Right renal pelvis (tissue), 4 donors: Measurements from ENCODE around the gene PCDHGB5. TPM values are rescaled to one million over a fixed set of nuclear protein-coding genes. Genes with fewer than 3 reads are reported as not detected.
"Not testable (repeated sequence)": the region's sequence is repeated elsewhere in the genome, so short reads cannot be mapped to it uniquely, and the experiment has no call there.

Experiments
- DNase-seq, 4 donors: peaks; one replicate each; pipeline ENCODE4 v3.0.0-alpha.2; 2013; ENCODE audit warnings: low read depth in 4 of 4, low spot score in 3 of 4, missing footprints in 1 of 4
- polyA plus RNA-seq, 4 donors: library from polyadenylated mRNA; unstranded; fragments of 120-200 nt; gene quantifications; one replicate each; pipeline ENCODE4 v1.2.1, GENCODE V29; 2013; ENCODE audit not compliant: insufficient read length in 4 of 4

The PCDHGB5 gene
- 10 to 100 TPM in 1 of 4 donors, 1 to 10 TPM in 3; 9.4 to 11.0 (median 9.7) TPM for polyA plus RNA-seq

DNA sequence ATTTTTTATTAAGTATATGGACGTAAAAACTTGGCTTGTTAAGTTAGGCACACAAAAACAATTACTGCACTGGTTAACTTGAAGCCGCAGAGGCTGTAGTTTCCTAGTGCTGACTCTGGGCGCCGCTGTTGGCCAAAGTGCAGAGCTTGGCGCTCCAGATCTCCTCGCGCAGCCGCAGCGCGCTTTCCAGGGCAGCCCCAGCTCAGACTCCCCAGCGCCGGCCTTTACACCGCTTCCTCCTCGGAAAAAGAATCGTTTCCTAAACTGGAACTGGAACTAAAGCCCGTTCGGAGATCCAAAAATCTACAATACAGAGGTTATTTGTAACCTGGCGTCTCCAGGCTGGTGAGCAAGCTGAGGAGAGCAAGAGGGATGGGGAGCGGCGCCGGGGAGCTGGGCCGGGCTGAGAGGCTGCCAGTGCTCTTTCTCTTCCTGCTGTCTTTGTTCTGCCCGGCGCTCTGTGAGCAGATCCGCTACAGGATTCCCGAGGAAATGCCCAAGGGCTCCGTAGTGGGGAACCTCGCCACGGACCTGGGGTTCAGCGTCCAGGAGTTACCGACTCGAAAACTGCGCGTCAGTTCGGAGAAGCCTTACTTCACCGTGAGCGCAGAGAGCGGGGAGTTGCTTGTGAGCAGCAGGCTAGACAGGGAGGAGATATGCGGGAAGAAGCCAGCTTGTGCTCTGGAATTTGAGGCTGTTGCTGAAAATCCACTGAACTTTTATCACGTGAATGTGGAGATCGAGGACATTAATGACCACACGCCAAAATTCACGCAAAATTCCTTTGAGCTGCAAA is at the start of gene PCDHGB5:
Gene PCDHGB5 (plus strand): TSS at position 192 of the 796 bp plus-strand sequence. CDS start 181 bp downstream, at position 373.
- not testable (repeated sequence) for DNase-seq

DNA sequence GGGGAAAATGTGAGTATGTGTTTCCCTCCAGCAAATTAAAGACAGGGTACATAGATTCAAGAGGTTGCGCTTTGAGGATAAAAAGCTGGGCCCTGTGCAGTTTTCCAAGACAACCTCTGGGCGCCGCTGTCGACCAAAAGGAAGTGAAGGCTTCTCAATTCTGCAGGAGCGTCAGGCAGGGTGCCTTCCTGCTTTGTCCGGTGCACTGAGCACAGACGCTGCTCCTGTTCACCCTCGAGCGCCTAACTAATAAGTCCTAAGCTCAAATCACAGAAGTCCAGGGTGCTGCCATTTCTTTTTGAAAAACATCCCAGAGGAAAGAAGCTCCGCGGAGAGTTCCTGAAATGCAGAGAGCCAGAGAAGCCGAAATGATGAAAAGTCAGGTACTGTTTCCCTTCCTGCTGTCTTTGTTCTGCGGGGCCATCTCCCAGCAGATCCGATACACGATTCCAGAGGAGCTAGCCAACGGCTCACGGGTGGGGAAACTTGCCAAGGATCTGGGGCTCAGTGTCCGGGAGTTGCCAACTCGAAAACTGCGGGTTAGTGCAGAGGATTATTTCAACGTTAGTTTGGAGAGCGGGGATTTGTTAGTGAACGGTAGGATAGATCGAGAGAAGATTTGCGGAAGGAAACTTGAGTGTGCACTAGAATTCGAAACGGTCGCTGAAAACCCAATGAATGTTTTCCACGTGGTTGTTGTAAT is 47.7 kb upstream of the PCDHGB5 start, which contains the start of gene PCDHGB1:
Gene PCDHGB1 (plus strand): TSS at position 183 of the 703 bp plus-strand sequence. CDS start 162 bp downstream, at position 345.
- DNase-seq = no peak

DNA sequence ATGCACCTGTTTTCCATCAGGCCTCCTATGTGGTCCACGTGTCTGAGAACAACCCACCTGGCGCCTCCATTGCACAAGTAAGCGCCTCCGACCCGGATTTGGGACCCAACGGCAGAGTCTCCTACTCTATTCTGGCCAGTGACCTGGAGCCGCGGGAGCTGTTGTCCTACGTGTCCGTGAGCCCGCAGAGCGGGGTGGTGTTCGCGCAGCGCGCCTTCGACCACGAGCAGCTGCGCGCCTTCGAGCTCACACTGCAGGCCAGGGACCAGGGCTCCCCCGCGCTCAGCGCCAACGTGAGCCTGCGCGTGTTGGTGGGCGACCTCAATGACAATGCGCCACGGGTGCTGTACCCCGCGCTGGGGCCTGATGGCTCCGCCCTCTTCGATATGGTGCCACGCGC is 46.2 kb upstream of the PCDHGB5 start:
- DNase-seq = no peak

DNA sequence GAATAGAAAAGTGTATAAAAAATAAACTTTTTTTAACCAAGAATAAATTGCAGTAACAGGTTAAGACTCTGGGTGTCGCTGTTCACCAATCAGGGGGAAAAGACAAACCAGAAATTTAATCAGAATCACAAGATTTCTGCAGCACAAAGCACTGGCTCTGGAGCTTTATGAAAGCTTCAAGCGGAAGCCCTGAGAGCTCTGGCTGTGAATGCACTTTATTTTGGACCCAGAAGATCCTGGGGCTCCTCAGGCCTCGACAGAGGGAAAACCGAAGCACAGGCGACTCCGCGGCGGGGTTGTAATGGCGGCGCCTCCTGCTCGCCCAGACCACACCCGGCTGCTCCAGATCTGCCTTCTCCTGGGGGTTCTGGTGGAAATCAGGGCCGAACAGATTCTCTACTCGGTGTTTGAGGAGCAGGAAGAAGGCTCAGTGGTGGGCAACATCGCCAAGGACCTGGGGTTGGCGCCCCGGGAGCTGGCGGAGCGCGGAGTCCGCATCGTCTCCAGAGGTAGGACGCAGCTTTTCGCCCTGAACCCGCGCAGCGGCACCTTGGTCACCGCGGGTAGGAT is 42.8 kb upstream of the PCDHGB5 start, which contains the start of gene PCDHGA4:
Gene PCDHGA4 (plus strand): TSS at position 122 of the 570 bp plus-strand sequence. CDS start 87 bp downstream, at position 209.
- no peak for DNase-seq

DNA sequence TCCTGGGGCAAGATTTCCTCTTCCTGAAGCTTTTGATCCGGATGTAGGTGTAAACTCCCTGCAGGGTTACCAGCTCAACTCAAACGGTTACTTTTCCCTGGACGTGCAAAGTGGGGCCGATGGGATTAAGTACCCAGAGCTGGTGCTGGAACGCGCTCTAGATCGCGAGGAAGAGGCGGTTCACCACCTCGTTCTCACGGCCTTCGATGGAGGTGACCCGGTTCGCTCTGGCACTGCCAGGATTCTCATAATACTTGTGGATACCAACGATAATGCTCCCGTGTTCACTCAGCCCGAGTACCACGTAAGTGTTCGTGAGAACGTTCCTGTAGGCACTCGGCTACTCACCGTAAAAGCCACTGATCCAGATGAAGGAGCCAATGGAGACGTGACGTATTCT is 42.1 kb upstream of the PCDHGB5 start:
- no peak for DNase-seq

DNA sequence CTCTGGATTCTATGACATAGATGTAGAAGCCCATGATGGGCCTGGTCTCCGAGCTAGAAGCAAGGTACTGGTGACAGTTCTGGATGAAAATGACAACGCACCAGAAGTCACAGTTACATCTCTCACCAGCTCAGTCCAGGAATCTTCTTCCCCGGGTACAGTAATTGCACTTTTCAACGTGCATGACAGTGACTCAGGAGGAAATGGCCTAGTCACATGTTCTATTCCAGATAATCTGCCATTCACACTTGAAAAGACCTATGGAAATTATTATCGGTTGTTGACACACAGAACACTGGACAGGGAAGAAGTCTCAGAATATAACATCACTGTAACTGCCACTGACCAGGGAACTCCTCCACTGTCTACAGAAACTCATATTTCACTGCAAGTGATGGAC is 41.6 kb upstream of the PCDHGB5 start:
- no peak for DNase-seq

DNA sequence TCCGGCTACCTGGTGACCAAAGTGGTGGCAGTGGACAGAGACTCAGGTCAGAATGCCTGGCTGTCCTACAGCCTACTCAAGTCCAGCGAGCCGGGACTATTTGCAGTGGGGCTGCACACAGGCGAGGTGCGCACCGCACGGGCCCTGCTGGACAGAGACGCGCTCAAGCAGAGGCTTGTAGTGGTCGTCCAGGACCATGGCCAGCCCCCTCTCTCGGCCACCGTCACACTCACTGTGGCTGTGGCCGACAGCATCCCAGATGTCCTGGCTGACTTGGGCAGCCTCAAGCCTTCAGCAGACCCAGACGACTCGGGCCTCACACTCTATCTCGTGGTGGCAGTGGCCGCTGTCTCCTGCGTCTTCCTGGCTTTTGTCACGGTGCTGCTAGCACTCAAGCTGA is 40.8 kb upstream of the PCDHGB5 start:
- DNase-seq = no peak

DNA sequence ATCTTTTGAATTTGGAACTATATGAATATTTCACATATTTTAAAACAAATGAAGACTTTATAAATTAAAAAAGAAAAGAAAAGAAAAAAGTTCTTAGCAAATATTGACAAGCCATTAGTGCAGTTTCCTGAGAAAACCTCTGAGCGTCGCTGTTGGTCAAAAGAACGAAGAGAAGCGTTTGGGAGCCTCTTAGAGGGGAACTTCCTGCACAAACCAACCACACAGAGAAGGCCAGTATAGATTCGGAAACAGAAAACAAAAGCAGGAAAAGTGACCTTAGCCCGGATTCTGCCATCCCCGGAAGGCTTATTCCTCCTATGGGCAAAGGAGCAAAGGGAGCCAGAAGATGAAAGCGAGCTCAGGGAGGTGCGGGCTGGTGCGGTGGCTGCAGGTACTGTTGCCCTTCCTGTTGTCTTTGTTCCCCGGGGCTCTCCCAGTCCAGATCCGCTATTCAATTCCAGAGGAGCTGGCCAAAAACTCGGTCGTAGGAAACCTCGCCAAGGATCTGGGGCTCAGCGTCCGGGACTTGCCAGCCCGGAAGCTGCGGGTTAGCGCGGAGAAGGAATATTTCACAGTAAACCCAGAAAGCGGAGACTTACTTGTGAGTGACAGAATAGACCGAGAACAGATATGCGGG is 37.8 kb upstream of the PCDHGB5 start, which contains the start of gene PCDHGB2:
Gene PCDHGB2 (plus strand): TSS at position 205 of the 637 bp plus-strand sequence. CDS start 142 bp downstream, at position 347.
- DNase-seq = no peak

DNA sequence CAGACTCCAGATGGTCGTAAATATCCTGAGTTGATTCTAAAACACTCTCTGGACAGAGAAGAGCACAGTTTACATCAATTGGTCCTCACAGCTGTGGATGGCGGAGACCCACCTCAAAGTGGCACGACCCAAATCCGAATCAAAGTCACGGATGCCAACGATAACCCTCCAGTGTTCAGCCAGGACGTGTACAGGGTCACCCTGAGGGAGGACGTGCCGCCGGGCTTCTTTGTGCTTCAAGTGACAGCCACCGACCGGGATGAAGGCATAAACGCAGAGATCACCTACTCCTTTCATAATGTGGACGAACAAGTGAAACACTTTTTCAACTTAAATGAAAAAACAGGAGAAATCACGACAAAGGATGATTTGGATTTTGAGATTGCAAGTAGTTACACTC is 37.1 kb upstream of the PCDHGB5 start:
- DNase-seq = no peak

DNA sequence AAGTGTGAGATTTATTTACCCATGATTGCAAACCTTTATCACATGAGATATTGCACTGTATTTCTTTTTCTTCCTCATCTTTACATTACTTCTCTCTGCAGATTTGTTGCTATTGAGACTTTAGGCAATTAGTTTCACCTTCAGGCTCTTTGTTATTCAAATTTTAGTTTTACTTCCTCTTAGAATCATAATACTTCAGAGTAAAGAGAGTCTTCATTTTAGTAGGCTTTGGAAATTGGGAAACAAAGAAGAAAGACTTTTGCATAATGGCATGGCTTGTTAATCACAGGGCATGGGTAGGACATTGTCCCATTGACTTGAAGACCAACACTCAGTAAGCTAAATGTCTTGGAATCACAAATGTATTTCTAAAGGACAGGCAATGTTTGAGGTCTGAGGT is 35.0 kb upstream of the PCDHGB5 start:
- no peak for DNase-seq

DNA sequence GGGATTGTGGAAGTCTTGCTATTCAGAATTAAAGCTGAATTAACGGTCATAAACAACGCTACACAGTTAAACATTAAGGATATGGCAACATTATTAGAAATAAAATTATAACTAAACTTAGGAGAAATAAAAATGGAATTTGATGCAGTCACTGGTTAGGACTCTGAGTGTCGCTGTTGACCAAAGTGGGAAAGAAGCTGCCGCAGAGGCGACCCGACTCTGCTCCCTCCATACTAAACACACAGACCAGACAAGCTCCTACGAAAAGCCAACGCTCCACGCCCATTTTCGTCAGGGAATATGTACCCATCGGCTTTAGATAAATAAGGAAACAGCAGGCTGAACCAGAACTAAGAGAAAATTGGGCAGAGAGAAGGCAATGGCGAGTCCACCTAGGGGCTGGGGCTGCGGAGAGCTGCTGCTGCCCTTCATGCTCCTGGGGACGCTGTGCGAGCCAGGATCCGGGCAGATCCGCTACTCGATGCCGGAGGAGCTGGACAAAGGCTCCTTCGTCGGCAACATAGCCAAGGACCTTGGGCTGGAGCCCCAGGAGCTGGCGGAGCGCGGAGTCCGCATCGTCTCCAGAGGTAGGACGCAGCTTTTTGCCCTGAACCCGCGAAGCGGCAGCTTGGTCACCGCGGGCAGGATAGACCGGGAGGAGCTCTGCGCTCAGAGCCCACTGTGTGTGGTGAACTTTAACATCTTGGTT is 33.6 kb upstream of the PCDHGB5 start, which contains the start of gene PCDHGA5:
Gene PCDHGA5 (plus strand): TSS at position 211 of the 709 bp plus-strand sequence. CDS start 169 bp downstream, at position 380.
- DNase-seq = no peak

DNA sequence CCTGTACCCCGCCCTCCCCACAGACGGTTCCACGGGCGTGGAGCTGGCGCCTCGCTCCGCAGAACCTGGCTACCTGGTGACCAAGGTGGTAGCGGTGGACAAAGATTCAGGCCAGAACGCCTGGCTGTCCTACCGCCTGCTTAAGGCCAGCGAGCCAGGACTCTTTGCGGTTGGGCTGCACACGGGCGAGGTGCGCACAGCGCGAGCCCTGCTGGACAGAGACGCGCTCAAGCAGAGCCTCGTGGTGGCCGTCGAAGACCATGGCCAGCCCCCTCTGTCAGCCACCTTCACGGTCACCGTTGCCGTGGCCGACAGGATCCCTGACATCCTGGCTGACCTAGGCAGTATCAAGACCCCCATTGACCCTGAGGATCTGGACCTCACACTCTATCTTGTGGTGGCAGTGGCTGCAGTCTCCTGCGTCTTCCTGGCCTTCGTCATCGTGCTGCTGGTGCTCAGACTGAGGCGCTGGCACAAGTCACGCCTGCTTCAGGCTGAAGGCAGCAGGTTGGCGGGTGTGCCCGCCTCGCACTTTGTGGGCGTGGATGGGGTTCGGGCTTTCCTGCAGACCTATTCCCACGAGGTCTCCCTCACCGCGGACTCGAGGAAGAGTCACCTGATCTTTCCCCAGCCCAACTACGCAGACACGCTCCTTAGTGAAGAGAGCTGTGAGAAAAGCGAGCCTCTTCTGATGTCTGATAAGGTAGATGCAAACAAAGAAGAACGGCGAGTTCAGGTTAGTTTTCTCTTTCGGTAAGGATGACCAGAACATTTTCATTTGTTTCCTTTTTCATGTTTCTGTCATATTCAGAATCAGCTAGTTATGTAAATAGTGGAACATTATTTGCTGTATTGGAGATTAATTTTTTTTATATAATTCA is 31.5 kb upstream of the PCDHGB5 start:
- DNase-seq = no peak

DNA sequence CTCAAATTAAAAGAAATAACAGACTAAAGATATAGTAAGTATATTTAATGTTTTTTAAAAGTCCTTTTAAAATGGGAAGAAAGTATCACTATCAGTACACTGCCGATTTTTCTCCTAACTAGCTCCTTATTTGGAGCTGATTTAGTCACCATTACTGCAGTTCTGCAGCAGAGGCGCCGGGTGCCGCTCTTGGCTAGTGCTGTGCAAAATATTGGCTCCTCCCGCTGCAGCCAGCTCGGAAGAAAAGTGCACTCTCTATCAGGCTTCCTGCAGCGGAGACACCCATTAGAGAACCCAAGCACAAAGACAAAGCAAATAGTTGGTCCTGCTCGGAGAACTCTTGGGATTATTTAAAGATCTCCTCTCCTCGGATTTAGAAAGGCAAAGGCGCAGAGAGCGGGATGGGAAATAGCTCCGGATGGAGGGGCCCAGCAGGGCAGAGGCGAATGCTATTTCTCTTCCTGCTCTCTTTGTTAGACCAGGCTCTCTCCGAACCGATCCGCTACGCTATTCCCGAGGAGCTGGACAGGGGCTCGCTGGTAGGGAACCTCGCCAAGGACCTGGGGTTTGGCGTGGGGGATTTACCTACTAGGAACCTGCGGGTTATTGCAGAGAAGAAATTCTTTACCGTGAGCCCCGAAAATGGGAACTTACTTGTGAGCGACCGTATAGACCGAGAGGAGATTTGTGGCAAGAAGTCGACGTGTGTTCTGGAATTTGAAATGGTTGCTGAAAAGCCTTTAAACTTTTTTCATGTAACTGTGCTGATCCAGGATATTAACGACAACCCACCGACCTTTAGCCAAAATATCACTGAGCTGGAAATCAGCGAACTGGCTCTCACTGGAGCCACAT is 27.5 kb upstream of the PCDHGB5 start, which contains the start of gene PCDHGB3:
Gene PCDHGB3 (plus strand): TSS at position 249 of the 855 bp plus-strand sequence. CDS start 153 bp downstream, at position 402.
- no peak for DNase-seq

DNA sequence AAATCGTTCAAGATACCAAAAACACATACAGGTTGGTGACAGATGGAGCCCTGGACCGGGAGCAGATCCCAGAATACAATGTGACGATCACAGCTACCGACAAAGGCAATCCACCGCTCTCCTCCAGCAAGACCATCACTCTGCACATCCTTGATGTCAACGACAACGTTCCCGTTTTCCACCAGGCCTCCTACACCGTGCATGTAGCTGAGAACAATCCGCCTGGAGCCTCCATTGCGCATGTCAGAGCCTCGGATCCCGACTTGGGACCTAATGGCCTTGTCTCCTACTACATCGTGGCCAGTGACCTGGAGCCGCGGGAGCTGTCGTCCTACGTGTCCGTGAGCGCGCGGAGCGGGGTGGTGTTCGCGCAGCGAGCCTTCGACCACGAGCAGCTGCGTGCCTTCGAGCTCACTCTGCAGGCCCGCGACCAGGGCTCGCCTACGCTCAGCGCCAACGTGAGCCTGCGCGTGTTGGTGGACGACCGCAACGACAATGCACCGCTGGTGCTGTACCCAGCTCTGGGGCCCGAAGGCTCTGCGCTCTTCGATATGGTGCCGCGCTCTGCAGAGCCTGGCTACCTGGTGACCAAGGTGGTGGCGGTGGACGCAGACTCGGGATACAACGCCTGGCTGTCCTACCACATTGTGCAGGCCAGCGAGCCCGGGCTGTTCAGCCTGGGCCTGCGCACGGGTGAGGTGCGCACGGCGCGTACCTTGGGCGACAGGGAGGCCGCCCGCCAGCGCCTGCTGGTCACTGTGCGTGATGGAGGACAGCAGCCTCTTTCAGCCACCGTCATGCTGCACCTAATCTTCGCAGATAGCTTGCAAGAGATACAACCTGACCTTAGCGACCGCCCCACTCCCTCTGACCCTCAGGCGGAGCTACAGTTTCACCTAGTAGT is 25.9 kb upstream of the PCDHGB5 start:
- no peak for DNase-seq

DNA sequence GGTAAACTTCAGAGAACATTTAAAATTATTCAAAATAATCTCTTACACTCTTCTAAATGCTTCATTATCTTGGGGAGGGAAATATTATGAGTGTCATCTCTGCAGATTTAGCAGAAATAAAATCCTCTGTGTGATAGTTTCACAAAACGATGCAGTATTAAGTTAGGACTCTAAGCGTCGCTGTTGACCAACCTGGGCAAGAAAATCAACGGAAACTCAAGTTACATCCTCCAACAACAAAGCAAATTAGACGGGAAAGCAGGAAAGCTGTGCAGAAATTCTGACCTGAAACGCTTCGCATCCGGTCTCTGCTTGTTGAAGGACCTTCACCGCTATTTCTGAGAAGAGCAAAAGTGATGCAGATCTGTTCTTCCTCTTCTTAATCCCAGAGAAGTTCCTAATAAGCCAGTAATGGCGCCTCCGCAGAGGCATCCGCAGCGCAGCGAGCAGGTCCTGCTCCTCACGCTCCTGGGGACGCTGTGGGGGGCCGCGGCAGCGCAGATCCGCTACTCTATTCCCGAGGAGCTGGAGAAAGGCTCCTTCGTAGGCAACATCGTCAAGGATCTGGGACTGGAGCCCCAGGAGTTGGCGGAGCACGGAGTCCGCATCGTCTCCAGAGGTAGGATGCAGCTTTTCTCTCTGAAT is 24.0 kb upstream of the PCDHGB5 start, which contains the start of gene PCDHGA6:
Gene PCDHGA6 (plus strand): TSS at position 219 of the 645 bp plus-strand sequence. CDS start 193 bp downstream, at position 412.
- DNase-seq = no peak

DNA sequence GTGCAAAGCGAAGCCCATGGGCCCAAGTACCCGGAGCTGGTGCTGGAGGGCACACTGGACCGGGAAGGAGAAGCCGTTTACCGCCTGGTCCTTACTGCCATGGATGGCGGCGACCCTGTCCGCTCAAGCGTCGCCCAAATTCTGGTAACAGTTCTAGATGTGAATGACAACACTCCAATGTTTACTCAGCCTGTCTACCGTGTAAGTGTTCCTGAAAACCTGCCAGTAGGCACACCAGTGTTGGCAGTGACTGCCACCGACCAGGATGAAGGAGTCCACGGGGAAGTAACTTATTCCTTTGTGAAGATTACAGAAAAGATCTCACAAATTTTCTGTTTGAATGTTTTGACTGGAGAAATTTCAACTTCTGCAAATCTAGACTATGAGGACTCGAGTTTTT is 23.1 kb upstream of the PCDHGB5 start:
- DNase-seq = no peak
